GM19035 (cell line): ENCODE measurements around the gene SLC1A2.
A peak's percentile ranks its signal among the peaks of the same experiment; 100 is the strongest.

ENCODE experiments used
- ATAC-seq: cut with Tn5 transposase; IDR thresholded peaks from one replicate; pipeline ENCODE4 v1.9.1; 2021; ENCODE audit not compliant: unreplicated experiment

SLC1A2 gene

GRCh38 chr11:35414311-35414710 is 5.0 kb downstream of the SLC1A2 start:
- ATAC-seq: no peak

GRCh38 chr11:35413598-35413997 is 5.8 kb downstream of the SLC1A2 start:
- ATAC-seq: no peak

- no peak for ATAC-seq
Measured at GRCh38 chr11:35412285-35412684, 7.1 kb downstream of the SLC1A2 start.

GRCh38 chr11:35407041-35407440 is 12.3 kb downstream of the SLC1A2 start:
- no peak for ATAC-seq

GRCh38 chr11:35404388-35404775 is 15.0 kb downstream of the SLC1A2 start:
- ATAC-seq: no peak

GRCh38 chr11:35403765-35404387 is 15.5 kb downstream of the SLC1A2 start:
- no peak for ATAC-seq

- no peak for ATAC-seq
Measured at GRCh38 chr11:35402751-35403660, 16.4 kb downstream of the SLC1A2 start.

- ATAC-seq: no peak
Measured at GRCh38 chr11:35398881-35399280, 20.5 kb downstream of the SLC1A2 start.

GRCh38 chr11:35394941-35395340 is 24.4 kb downstream of the SLC1A2 start:
- no peak for ATAC-seq

GRCh38 chr11:35393098-35393497 is 26.3 kb downstream of the SLC1A2 start:
- ATAC-seq: no peak

- no peak for ATAC-seq
Measured at GRCh38 chr11:35391922-35392688, 27.3 kb downstream of the SLC1A2 start.

- peak; percentile 86 for ATAC-seq
Measured at GRCh38 chr11:35390737-35391682, 28.3 kb downstream of the SLC1A2 start.

GRCh38 chr11:35389897-35390465 is 29.4 kb downstream of the SLC1A2 start:
- ATAC-seq: no peak

- no peak for ATAC-seq
Measured at GRCh38 chr11:35389112-35389511, 30.2 kb downstream of the SLC1A2 start.

GRCh38 chr11:35388061-35388460 is 31.3 kb downstream of the SLC1A2 start:
- ATAC-seq: no peak

GRCh38 chr11:35387111-35387982 is 32.0 kb downstream of the SLC1A2 start:
- ATAC-seq: no peak

GRCh38 chr11:35383953-35384352 is 35.4 kb downstream of the SLC1A2 start:
- ATAC-seq: no peak

GRCh38 chr11:35381709-35382322 is 37.5 kb downstream of the SLC1A2 start:
- no peak for ATAC-seq

GRCh38 chr11:35380603-35381002 is 38.8 kb downstream of the SLC1A2 start:
- ATAC-seq: no peak
